Effector memory CD4-positive, alpha-beta T cell (primary cell): ENCODE data around the gene PRELID3B.

Source experiments
- DNase-seq, 3 donors: peaks; one replicate each; pipeline ENCODE4 v3.0.0-alpha.2; 2020
- H3K27ac ChIP-seq: 2 replicates; pipeline ENCODE4 v1.7.0; 2013; ENCODE audit warnings: mild to moderate bottlenecking, low read length, moderate library complexity; ENCODE audit not compliant: insufficient read depth, poor library complexity, severe bottlenecking
- H3K27me3 ChIP-seq: replicated peaks from 2 replicates; pipeline ENCODE4 v1.7.0; 2013; ENCODE audit warnings: mild to moderate bottlenecking, low read length; ENCODE audit not compliant: insufficient read depth, control insufficient read depth, poor library complexity, severe bottlenecking
- H3K36me3 ChIP-seq: 2 replicates; pipeline ENCODE4 v1.7.0; 2013; ENCODE audit warnings: mild to moderate bottlenecking, low read length, moderate library complexity; ENCODE audit not compliant: control insufficient read depth, insufficient read depth
- H3K4me1 ChIP-seq: 2 replicates; pipeline ENCODE4 v1.7.0; 2013; ENCODE audit warnings: low read length, mild to moderate bottlenecking; ENCODE audit not compliant: control insufficient read depth, insufficient read depth, poor library complexity, severe bottlenecking
- H3K4me3 ChIP-seq: 2 replicates; pipeline ENCODE4 v1.7.0; 2013; ENCODE audit warnings: low read length, low read depth, mild to moderate bottlenecking; ENCODE audit not compliant: insufficient read depth, poor library complexity, severe bottlenecking
- H3K9me3 ChIP-seq: 2 replicates; pipeline ENCODE4 v1.7.0; 2013; ENCODE audit warnings: mild to moderate bottlenecking, low read length, moderate library complexity; ENCODE audit not compliant: control insufficient read depth

Gene PRELID3B

GRCh38 chr20:59075934-59076508 is 33.4 kb upstream of the PRELID3B start:
- Histone ChIP-seq H3K4me3 (no peak overlapping the region), H3K36me3 (no peaks in the 10 kb centered on the region), H3K27me3 (no peaks in the 10 kb centered on the region), H3K27ac (no peak overlapping the region), H3K4me1 (no peaks in the 10 kb centered on the region), H3K9me3 (no peaks in the 10 kb centered on the region)
- no peak for DNase-seq

- Histone ChIP-seq H3K27ac (no peak overlapping the region), H3K27me3 (no peaks in the 10 kb centered on the region), H3K4me3 (no peak overlapping the region), H3K36me3 (no peaks in the 10 kb centered on the region), H3K4me1 (no peaks in the 10 kb centered on the region), H3K9me3 (no peaks in the 10 kb centered on the region)
- DNase-seq: no peak
Observed at GRCh38 chr20:59074456-59074855, 31.9 kb upstream of the PRELID3B start.

- Histone ChIP-seq H3K36me3 (no peaks in the 10 kb centered on the region), H3K27me3 (no peaks in the 10 kb centered on the region), H3K4me1 (no peaks in the 10 kb centered on the region), H3K27ac (no peak overlapping the region), H3K4me3 (no peak overlapping the region), H3K9me3 (no peaks in the 10 kb centered on the region)
- no peak for DNase-seq
Observed at GRCh38 chr20:59073582-59073981, 31.0 kb upstream of the PRELID3B start.

- Histone ChIP-seq H3K36me3 (no peaks in the 10 kb centered on the region), H3K4me1 (no peaks in the 10 kb centered on the region), H3K27me3 (no peaks in the 10 kb centered on the region), H3K27ac (no peak overlapping the region), H3K4me3 (no peak overlapping the region), H3K9me3 (no peaks in the 10 kb centered on the region)
- no peak for DNase-seq
Observed at GRCh38 chr20:59071216-59071615, 28.6 kb upstream of the PRELID3B start.

- no peak for DNase-seq
- Histone ChIP-seq H3K4me1 (no peaks in the 10 kb centered on the region), H3K27ac (no peak overlapping the region), H3K9me3 (no peaks in the 10 kb centered on the region), H3K4me3 (no peak overlapping the region), H3K27me3 (peaks cover 3% of the 10 kb centered on the region), H3K36me3 (no peaks in the 10 kb centered on the region)
Observed at GRCh38 chr20:59069026-59069425, 26.4 kb upstream of the PRELID3B start.

- Histone ChIP-seq H3K27ac (no peak overlapping the region), H3K9me3 (no peaks in the 10 kb centered on the region), H3K4me1 (no peaks in the 10 kb centered on the region), H3K27me3 (peaks cover 3% of the 10 kb centered on the region), H3K4me3 (no peak overlapping the region), H3K36me3 (no peaks in the 10 kb centered on the region)
- DNase-seq: no peak
Observed at GRCh38 chr20:59068534-59068933, 25.9 kb upstream of the PRELID3B start.

- Histone ChIP-seq H3K9me3 (no peaks in the 10 kb centered on the region), H3K27ac (no peak overlapping the region), H3K4me1 (no peaks in the 10 kb centered on the region), H3K36me3 (no peaks in the 10 kb centered on the region), H3K27me3 (peaks cover 3% of the 10 kb centered on the region), H3K4me3 (no peak overlapping the region)
- no peak for DNase-seq
Observed at GRCh38 chr20:59064214-59064722, 21.7 kb upstream of the PRELID3B start.

- no peak for DNase-seq
- peaks cover 3% of the 10 kb centered on the region for H3K27me3 ChIP-seq
- no peak overlapping the region for H3K27ac ChIP-seq
- no peak overlapping the region for H3K4me3 ChIP-seq
- H3K36me3 ChIP-seq: no peaks in the 10 kb centered on the region
- no peaks in the 10 kb centered on the region for H3K9me3 ChIP-seq
- H3K4me1 ChIP-seq: no peaks in the 10 kb centered on the region
Observed at GRCh38 chr20:59063358-59064213, 21.0 kb upstream of the PRELID3B start.

GRCh38 chr20:59062081-59062480 is 19.5 kb upstream of the PRELID3B start:
- Histone ChIP-seq H3K27me3 (peaks cover 3% of the 10 kb centered on the region), H3K36me3 (no peaks in the 10 kb centered on the region)
- DNase-seq: no peak

GRCh38 chr20:59055302-59055701 is 12.7 kb upstream of the PRELID3B start:
- H3K4me3 ChIP-seq: no peak overlapping the region
- H3K27me3 ChIP-seq: no peaks in the 10 kb centered on the region
- H3K4me1 ChIP-seq: no peaks in the 10 kb centered on the region
- H3K36me3 ChIP-seq: no peaks in the 10 kb centered on the region
- H3K27ac ChIP-seq: no peak overlapping the region
- no peaks in the 10 kb centered on the region for H3K9me3 ChIP-seq
- DNase-seq: no peak

More at GRCh38 chr20:59062081-59062480, 19.5 kb upstream of the PRELID3B start:
- H3K4me1 ChIP-seq: no peaks in the 10 kb centered on the region
- H3K4me3 ChIP-seq: no peak overlapping the region
- H3K27ac ChIP-seq: no peak overlapping the region
- no peaks in the 10 kb centered on the region for H3K9me3 ChIP-seq
